Measurements from ENCODE around the gene ATP2B2.
"Not testable (repeated sequence)": the region's sequence is repeated elsewhere in the genome, so short reads cannot be mapped to it uniquely, and the experiment has no call there.

ATP2B2 gene

GRCh38 chr3:10542518-10542917 lies 37.1 kb upstream of the ATP2B2 start:
- Mint-ChIP-seq H3K27me3 (peaks cover 11% of the 10 kb centered on the region), H3K4me3 (no peak overlapping the region), H3K36me3 (peaks cover 4% of the 10 kb centered on the region), H3K4me1 (ENCODE audit: low read depth) (no peaks in the 10 kb centered on the region), H3K9me3 (ENCODE audit: low read depth) (peaks cover 13% of the 10 kb centered on the region), H3K27ac (no peak overlapping the region)

GRCh38 chr3:10540347-10540746 lies 35.0 kb upstream of the ATP2B2 start:
- H3K4me1 Mint-ChIP-seq (ENCODE audit: low read depth); H3K36me3 Mint-ChIP-seq; H3K4me3 Mint-ChIP-seq; H3K27ac Mint-ChIP-seq: not testable (repeated sequence)
- H3K9me3 Mint-ChIP-seq (ENCODE audit: low read depth): peaks cover 13% of the 10 kb centered on the region
- H3K27me3 Mint-ChIP-seq: peaks cover 11% of the 10 kb centered on the region

- Mint-ChIP-seq H3K9me3 (ENCODE audit: low read depth) (no peaks in the 10 kb centered on the region), H3K36me3 (no peaks in the 10 kb centered on the region), H3K4me1 (ENCODE audit: low read depth) (no peaks in the 10 kb centered on the region), H3K4me3 (no peak overlapping the region), H3K27me3 (peaks cover 7% of the 10 kb centered on the region), H3K27ac (no peak overlapping the region)
Measured at GRCh38 chr3:10534066-10534465, 28.7 kb upstream of the ATP2B2 start.

- no peaks in the 10 kb centered on the region for H3K9me3 Mint-ChIP-seq (ENCODE audit: low read depth)
- no peak overlapping the region for H3K27ac Mint-ChIP-seq
- H3K27me3 Mint-ChIP-seq: peaks cover 3% of the 10 kb centered on the region
- H3K36me3 Mint-ChIP-seq: no peaks in the 10 kb centered on the region
- no peak overlapping the region for H3K4me3 Mint-ChIP-seq
- no peaks in the 10 kb centered on the region for H3K4me1 Mint-ChIP-seq (ENCODE audit: low read depth)
Measured at GRCh38 chr3:10533737-10534023, 28.3 kb upstream of the ATP2B2 start.

GRCh38 chr3:10532939-10533736 lies 27.8 kb upstream of the ATP2B2 start:
- H3K4me3 Mint-ChIP-seq: no peak overlapping the region
- peaks cover 2% of the 10 kb centered on the region for H3K27me3 Mint-ChIP-seq
- no peaks in the 10 kb centered on the region for H3K4me1 Mint-ChIP-seq (ENCODE audit: low read depth)
- H3K36me3 Mint-ChIP-seq: no peaks in the 10 kb centered on the region
- H3K9me3 Mint-ChIP-seq (ENCODE audit: low read depth): no peaks in the 10 kb centered on the region
- no peak overlapping the region for H3K27ac Mint-ChIP-seq

GRCh38 chr3:10531031-10531430 lies 25.6 kb upstream of the ATP2B2 start:
- no peak overlapping the region for H3K4me3 Mint-ChIP-seq
- H3K4me1 Mint-ChIP-seq (ENCODE audit: low read depth): no peaks in the 10 kb centered on the region
- peaks cover 5% of the 10 kb centered on the region for H3K27me3 Mint-ChIP-seq
- H3K27ac Mint-ChIP-seq: no peak overlapping the region
- no peaks in the 10 kb centered on the region for H3K9me3 Mint-ChIP-seq (ENCODE audit: low read depth)
- H3K36me3 Mint-ChIP-seq: no peaks in the 10 kb centered on the region

- no peaks in the 10 kb centered on the region for H3K36me3 Mint-ChIP-seq
- H3K9me3 Mint-ChIP-seq (ENCODE audit: low read depth): no peaks in the 10 kb centered on the region
- H3K4me3 Mint-ChIP-seq: no peak overlapping the region
- H3K27me3 Mint-ChIP-seq: peaks cover 8% of the 10 kb centered on the region
- no peaks in the 10 kb centered on the region for H3K4me1 Mint-ChIP-seq (ENCODE audit: low read depth)
- no peak overlapping the region for H3K27ac Mint-ChIP-seq
Measured at GRCh38 chr3:10530241-10530640, 24.9 kb upstream of the ATP2B2 start.

- Mint-ChIP-seq H3K9me3 (ENCODE audit: low read depth) (no peaks in the 10 kb centered on the region), H3K36me3 (no peaks in the 10 kb centered on the region), H3K27ac (no peak overlapping the region), H3K27me3 (peaks cover 9% of the 10 kb centered on the region), H3K4me1 (ENCODE audit: low read depth) (no peaks in the 10 kb centered on the region), H3K4me3 (no peak overlapping the region)
Measured at GRCh38 chr3:10529809-10530208, 24.4 kb upstream of the ATP2B2 start.

- Mint-ChIP-seq H3K27ac (no peak overlapping the region), H3K9me3 (ENCODE audit: low read depth) (no peaks in the 10 kb centered on the region), H3K4me3 (no peak overlapping the region), H3K4me1 (ENCODE audit: low read depth) (no peaks in the 10 kb centered on the region), H3K36me3 (no peaks in the 10 kb centered on the region), H3K27me3 (peaks cover 16% of the 10 kb centered on the region)
Measured at GRCh38 chr3:10528046-10528445, 22.7 kb upstream of the ATP2B2 start.

- H3K36me3 Mint-ChIP-seq: no peaks in the 10 kb centered on the region
- H3K27ac Mint-ChIP-seq: no peak overlapping the region
- no peaks in the 10 kb centered on the region for H3K9me3 Mint-ChIP-seq (ENCODE audit: low read depth)
- H3K4me1 Mint-ChIP-seq (ENCODE audit: low read depth): no peaks in the 10 kb centered on the region
- H3K4me3 Mint-ChIP-seq: no peak overlapping the region
- peaks cover 16% of the 10 kb centered on the region for H3K27me3 Mint-ChIP-seq
Measured at GRCh38 chr3:10527295-10528001, 22.1 kb upstream of the ATP2B2 start.

GRCh38 chr3:10526366-10526765 lies 21.0 kb upstream of the ATP2B2 start:
- H3K27me3 Mint-ChIP-seq: peaks cover 19% of the 10 kb centered on the region
- H3K9me3 Mint-ChIP-seq (ENCODE audit: low read depth): no peaks in the 10 kb centered on the region

GRCh38 chr3:10524799-10525301 lies 19.5 kb upstream of the ATP2B2 start:
- H3K9me3 Mint-ChIP-seq (ENCODE audit: low read depth): no peaks in the 10 kb centered on the region
- H3K27me3 Mint-ChIP-seq: peaks cover 20% of the 10 kb centered on the region
- H3K4me1 Mint-ChIP-seq (ENCODE audit: low read depth): no peaks in the 10 kb centered on the region
- no peaks in the 10 kb centered on the region for H3K36me3 Mint-ChIP-seq
- H3K27ac Mint-ChIP-seq: no peak overlapping the region
- no peak overlapping the region for H3K4me3 Mint-ChIP-seq

More at GRCh38 chr3:10526366-10526765, 21.0 kb upstream of the ATP2B2 start:
- Mint-ChIP-seq H3K4me3 (no peak overlapping the region), H3K4me1 (ENCODE audit: low read depth) (no peaks in the 10 kb centered on the region), H3K36me3 (no peaks in the 10 kb centered on the region), H3K27ac (no peak overlapping the region)

- H3K27ac Mint-ChIP-seq: no peak overlapping the region
- no peak overlapping the region for H3K4me3 Mint-ChIP-seq
- H3K27me3 Mint-ChIP-seq: peaks cover 20% of the 10 kb centered on the region
- no peaks in the 10 kb centered on the region for H3K36me3 Mint-ChIP-seq
- no peaks in the 10 kb centered on the region for H3K4me1 Mint-ChIP-seq (ENCODE audit: low read depth)
- H3K9me3 Mint-ChIP-seq (ENCODE audit: low read depth): no peaks in the 10 kb centered on the region
Measured at GRCh38 chr3:10524270-10524669, 18.9 kb upstream of the ATP2B2 start.

- Mint-ChIP-seq H3K27ac (no peak overlapping the region), H3K9me3 (ENCODE audit: low read depth) (no peaks in the 10 kb centered on the region), H3K36me3 (no peaks in the 10 kb centered on the region), H3K4me3 (no peak overlapping the region), H3K4me1 (ENCODE audit: low read depth) (no peaks in the 10 kb centered on the region), H3K27me3 (peaks cover 20% of the 10 kb centered on the region)
Measured at GRCh38 chr3:10523561-10523960, 18.2 kb upstream of the ATP2B2 start.

GRCh38 chr3:10522646-10523303 lies 17.4 kb upstream of the ATP2B2 start:
- H3K4me1 Mint-ChIP-seq (ENCODE audit: low read depth): no peaks in the 10 kb centered on the region
- H3K36me3 Mint-ChIP-seq: no peaks in the 10 kb centered on the region
- no peaks in the 10 kb centered on the region for H3K9me3 Mint-ChIP-seq (ENCODE audit: low read depth)
- H3K27me3 Mint-ChIP-seq: peaks cover 20% of the 10 kb centered on the region
- no peak overlapping the region for H3K27ac Mint-ChIP-seq
- H3K4me3 Mint-ChIP-seq: no peak overlapping the region

All from activated naive CD8-positive, alpha-beta T cell (primary cell).